ENCODE results near the gene PEAK1.

DNA sequence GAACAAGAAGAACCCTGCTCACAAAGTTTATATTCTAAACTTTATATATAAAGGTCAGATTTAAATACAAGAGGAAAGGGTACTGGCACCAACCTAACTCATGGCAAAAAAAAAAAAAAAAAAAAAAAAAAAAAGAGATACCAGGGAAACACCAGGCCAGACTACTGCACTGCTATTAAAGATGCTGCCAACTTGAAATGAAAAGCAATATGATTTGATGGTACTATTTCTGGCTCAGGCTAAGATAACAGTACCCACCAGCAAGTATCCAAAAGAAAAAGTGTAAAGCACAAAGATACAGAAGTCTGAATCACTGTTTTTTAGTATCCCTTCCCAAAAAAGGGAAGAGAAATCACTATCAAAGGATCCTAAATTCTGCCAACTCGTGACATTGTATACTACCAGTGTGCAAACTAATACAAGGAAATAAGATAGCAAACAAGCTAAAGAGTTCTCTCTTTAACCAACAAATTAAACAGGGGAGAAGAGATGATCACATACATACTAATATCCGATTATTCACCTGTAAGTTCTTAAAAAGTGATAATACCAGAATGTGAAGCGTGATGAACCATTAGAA, 28.4 kb downstream of the PEAK1 start:
- TF ChIP-seq GATA2 (IDR thresholded peaks at IDR 0.05; ENCODE audit: low read depth, low read length) (no peak), GATA3 (IDR thresholded peaks at IDR 0.05; ENCODE audit: low read depth, low read length) (no peak)

Data from SH-SY5Y (cell line).